GM12872 (cell line): ENCODE results near the gene MKI67.

Experiments
- CTCF ChIP-seq: IDR thresholded peaks from 3 replicates; pipeline ENCODE4 v1.5.1; 2011; ENCODE audit warnings: low read depth, mild to moderate bottlenecking, low read length, moderate library complexity; ENCODE audit not compliant: insufficient read depth

The MKI67 gene

GRCh38 chr10:128144547-128144946, 18.3 kb upstream of the MKI67 start:
- no peak for TF ChIP-seq CTCF

- no peak for TF ChIP-seq CTCF
Observed at GRCh38 chr10:128143531-128143930, 17.3 kb upstream of the MKI67 start.

- TF ChIP-seq CTCF = no peak
Observed at GRCh38 chr10:128140425-128140824, 14.2 kb upstream of the MKI67 start.

GRCh38 chr10:128137877-128138276, 11.7 kb upstream of the MKI67 start:
- no peak for TF ChIP-seq CTCF

GRCh38 chr10:128130051-128130450, 3.8 kb upstream of the MKI67 start:
- TF ChIP-seq CTCF = no peak

- no peak for TF ChIP-seq CTCF
Observed at GRCh38 chr10:128128582-128128981, 2.4 kb upstream of the MKI67 start.

- no peak for TF ChIP-seq CTCF
Observed at GRCh38 chr10:128125416-128125943, 743 bp downstream of the MKI67 start.
